GM23338 (cell line): Measurements from ENCODE around the gene PRDX6. TPM values are rescaled to one million over a fixed set of nuclear protein-coding genes. Genes with fewer than 3 reads are reported as not detected.

Source experiments
- ATAC-seq: fragments of 200-7000 bp; cut with Tn5 transposase; 3 replicates; pipeline ENCODE4 v1.9.1; 2020
- DNase-seq: peaks from one replicate; pipeline ENCODE4 v3.0.0-alpha.2; 2015; ENCODE audit warnings: low spot score
- H2AFZ ChIP-seq: fragments of 200-600 bp; sonication (generic); 2 replicates; pipeline ENCODE4 v1.8.0; 2016; ENCODE audit warnings: antibody characterized with exemption, mild to moderate bottlenecking, moderate library complexity
- H3F3A ChIP-seq: fragments of 200-600 bp; sonication (generic); replicated peaks from 2 replicates; pipeline ENCODE4 v1.8.0; 2017; ENCODE audit warnings: antibody characterized with exemption, mixed run types, low read depth
- H3K27ac ChIP-seq: fragments of 200-600 bp; sonication (generic); 2 replicates; pipeline ENCODE4 v1.6.1; 2016; ENCODE audit warnings: low read depth
- H3K27me3 ChIP-seq: fragments of 200-600 bp; sonication (generic); 2 replicates; pipeline ENCODE4 v1.8.0; 2016; ENCODE audit warnings: mild to moderate bottlenecking, mixed run types, moderate library complexity; ENCODE audit not compliant: insufficient read depth
- H3K36me3 ChIP-seq: fragments of 200-600 bp; sonication (generic); 2 replicates; pipeline ENCODE4 v1.8.0; 2016; ENCODE audit warnings: mild to moderate bottlenecking; ENCODE audit not compliant: insufficient read depth
- H3K4me1 ChIP-seq: fragments of 200-600 bp; sonication (generic); 2 replicates; pipeline ENCODE4 v1.8.0; 2016; ENCODE audit warnings: mild to moderate bottlenecking, moderate library complexity; ENCODE audit not compliant: insufficient read depth
- H3K4me2 ChIP-seq: fragments of 200-600 bp; sonication (generic); 2 replicates; pipeline ENCODE4 v1.7.1; 2017; ENCODE audit warnings: mixed run types
- H3K4me3 ChIP-seq: fragments of 200-600 bp; sonication (generic); 2 replicates; pipeline ENCODE4 v1.6.1; 2016; ENCODE audit warnings: mixed run types
- H3K79me2 ChIP-seq: fragments of 200-600 bp; sonication (generic); replicated peaks from 2 replicates; pipeline ENCODE4 v1.8.0; 2017; ENCODE audit warnings: mild to moderate bottlenecking; ENCODE audit not compliant: insufficient read depth
- H3K9me2 ChIP-seq: fragments of 200-600 bp; sonication (generic); 2 replicates; pipeline ENCODE4 v1.8.0; 2017; ENCODE audit not compliant: insufficient read depth
- H4K20me1 ChIP-seq: fragments of 200-600 bp; sonication (generic); replicated peaks from 2 replicates; pipeline ENCODE4 v1.8.0; 2017; ENCODE audit warnings: mild to moderate bottlenecking; ENCODE audit not compliant: insufficient read depth
- H3K27ac Mint-ChIP-seq: 2 replicates; pipeline ENCODE4 v1.8.0; 2020; ENCODE audit warnings: inconsistent platforms, mild to moderate bottlenecking, moderate library complexity, mixed read lengths
- H3K27me3 Mint-ChIP-seq: 3 replicates; pipeline ENCODE4 v1.8.0; 2022; ENCODE audit warnings: low read depth, mild to moderate bottlenecking, moderate library complexity, mixed read lengths, inconsistent platforms; ENCODE audit not compliant: insufficient read depth, poor library complexity
- H3K36me3 Mint-ChIP-seq: 3 replicates; pipeline ENCODE4 v1.8.0; 2021; ENCODE audit warnings: low read depth, mild to moderate bottlenecking, inconsistent platforms, moderate library complexity, mixed read lengths
- H3K4me1 Mint-ChIP-seq: 3 replicates; pipeline ENCODE4 v1.8.0; 2020; ENCODE audit warnings: mild to moderate bottlenecking, inconsistent platforms, mixed read lengths
- H3K4me3 Mint-ChIP-seq: 3 replicates; pipeline ENCODE4 v1.8.0; 2021; ENCODE audit warnings: moderate library complexity, mild to moderate bottlenecking, inconsistent platforms, mixed read lengths
- H3K9me3 Mint-ChIP-seq: 3 replicates; pipeline ENCODE4 v1.8.0; 2020; ENCODE audit warnings: moderate library complexity, mild to moderate bottlenecking, inconsistent platforms, mixed read lengths
- CTCF ChIP-seq, 2 experiments: fragments of 200-600 bp in 1 of 2; sonication (generic) in 1 of 2; conservative IDR thresholded peaks; 2 replicates each; pipeline versions ENCODE4 v1.5.1 to v1.6.1; 2016 to 2017; ENCODE audit warnings: antibody characterized with exemption in 2 of 2, low read depth in 2 of 2, mild to moderate bottlenecking in 2 of 2, moderate library complexity in 1 of 2
- ETS1 ChIP-seq: IDR thresholded peaks from 2 replicates; pipeline ENCODE4 v1.6.1; 2016; ENCODE audit warnings: antibody characterized with exemption
- EZH2 ChIP-seq: fragments of 200-600 bp; sonication (generic); IDR thresholded peaks from one replicate; pipeline ENCODE4 v1.8.0; 2017; ENCODE audit warnings: antibody characterized with exemption, mild to moderate bottlenecking, low read depth; ENCODE audit not compliant: unreplicated experiment
- EZH2phosphoT487 ChIP-seq: fragments of 200-600 bp; sonication (generic); IDR thresholded peaks from one replicate; pipeline ENCODE4 v1.8.1; 2018; ENCODE audit warnings: antibody characterized with exemption; ENCODE audit not compliant: unreplicated experiment
- JUNB ChIP-seq: IDR thresholded peaks from one replicate; pipeline ENCODE4 v1.6.1; 2016; ENCODE audit warnings: antibody characterized with exemption; ENCODE audit not compliant: unreplicated experiment
- NANOG ChIP-seq: IDR thresholded peaks from 2 replicates; pipeline ENCODE4 v1.6.1; 2016; ENCODE audit warnings: antibody characterized with exemption, borderline replicate concordance
- POLR2AphosphoS5 ChIP-seq: IDR thresholded peaks from 2 replicates; pipeline ENCODE4 v1.6.1; 2016; ENCODE audit warnings: antibody characterized with exemption, low read depth
- STAT1 ChIP-seq: IDR thresholded peaks from one replicate; pipeline ENCODE4 v1.6.1; 2016; ENCODE audit warnings: antibody characterized with exemption; ENCODE audit not compliant: unreplicated experiment
- ZNF114 ChIP-seq: fragments of 250-450 bp; sonication (Bioruptor Pico); IDR thresholded peaks from 2 replicates; pipeline ENCODE4 v1.5.0; 2020; ENCODE audit warnings: mild to moderate bottlenecking, moderate library complexity
- ZNF331 ChIP-seq: fragments of 250-450 bp; sonication (Bioruptor Pico); IDR thresholded peaks from 2 replicates; pipeline ENCODE4 v1.5.0; 2020; ENCODE audit warnings: low read depth, mild to moderate bottlenecking, moderate library complexity
- polyA plus RNA-seq: library from polyadenylated mRNA; unstranded; fragments of >200 nt; fragmentation: Nextera tagmentation; extraction: Ambion mirVana; gene quantifications from 2 replicates; pipeline ENCODE4 v1.2.1, GENCODE V29; 2016
- total RNA-seq: library from RNA; depleted of rRNA; stranded (reverse); fragments of >200 nt; shearing (Covaris generic); gene quantifications from 2 replicates; pipeline ENCODE4 v1.2.3, GENCODE V29; 2014
- TF ChIP-seq, protein P1 (sequence below): IDR thresholded peaks from one replicate; pipeline ENCODE4 v1.6.1; 2018; ENCODE audit warnings: antibody characterized with exemption; ENCODE audit not compliant: unreplicated experiment

Gene PRDX6
- total and polyA plus RNA-seq, 2 experiments from 2014 or later = 516 to 746 TPM

GRCh38 chr1:173440430-173440829 lies 36.7 kb upstream of the PRDX6 start (continued):
- TF ChIP-seq CTCF (conservative IDR thresholded peaks at IDR 0.05; ENCODE audit: low read depth in 2 of 2) (no peak), STAT1 (no peak), ETS1 (no peak), POLR2AphosphoS5 (no peak), ZNF114 (CRISPR knock-in tag) (no peak), JUNB (no peak)

- peaks cover 27% of the 10 kb centered on the region for H3K4me1 Mint-ChIP-seq
- no peak overlapping the region for H3K27ac Mint-ChIP-seq
- TF ChIP-seq, protein P1, sequence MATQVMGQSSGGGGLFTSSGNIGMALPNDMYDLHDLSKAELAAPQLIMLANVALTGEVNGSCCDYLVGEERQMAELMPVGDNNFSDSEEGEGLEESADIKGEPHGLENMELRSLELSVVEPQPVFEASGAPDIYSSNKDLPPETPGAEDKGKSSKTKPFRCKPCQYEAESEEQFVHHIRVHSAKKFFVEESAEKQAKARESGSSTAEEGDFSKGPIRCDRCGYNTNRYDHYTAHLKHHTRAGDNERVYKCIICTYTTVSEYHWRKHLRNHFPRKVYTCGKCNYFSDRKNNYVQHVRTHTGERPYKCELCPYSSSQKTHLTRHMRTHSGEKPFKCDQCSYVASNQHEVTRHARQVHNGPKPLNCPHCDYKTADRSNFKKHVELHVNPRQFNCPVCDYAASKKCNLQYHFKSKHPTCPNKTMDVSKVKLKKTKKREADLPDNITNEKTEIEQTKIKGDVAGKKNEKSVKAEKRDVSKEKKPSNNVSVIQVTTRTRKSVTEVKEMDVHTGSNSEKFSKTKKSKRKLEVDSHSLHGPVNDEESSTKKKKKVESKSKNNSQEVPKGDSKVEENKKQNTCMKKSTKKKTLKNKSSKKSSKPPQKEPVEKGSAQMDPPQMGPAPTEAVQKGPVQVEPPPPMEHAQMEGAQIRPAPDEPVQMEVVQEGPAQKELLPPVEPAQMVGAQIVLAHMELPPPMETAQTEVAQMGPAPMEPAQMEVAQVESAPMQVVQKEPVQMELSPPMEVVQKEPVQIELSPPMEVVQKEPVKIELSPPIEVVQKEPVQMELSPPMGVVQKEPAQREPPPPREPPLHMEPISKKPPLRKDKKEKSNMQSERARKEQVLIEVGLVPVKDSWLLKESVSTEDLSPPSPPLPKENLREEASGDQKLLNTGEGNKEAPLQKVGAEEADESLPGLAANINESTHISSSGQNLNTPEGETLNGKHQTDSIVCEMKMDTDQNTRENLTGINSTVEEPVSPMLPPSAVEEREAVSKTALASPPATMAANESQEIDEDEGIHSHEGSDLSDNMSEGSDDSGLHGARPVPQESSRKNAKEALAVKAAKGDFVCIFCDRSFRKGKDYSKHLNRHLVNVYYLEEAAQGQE = no peak
- peaks cover 38% of the 10 kb centered on the region for H3K79me2 ChIP-seq
- H3F3A ChIP-seq = 0 out of 2 replicates have a peak, but pooled peaks cover 6% of the 10 kb centered on the region
- peak overlapping the region; percentile 73 for H3K27ac ChIP-seq
- peaks cover 36% of the 10 kb centered on the region for H3K4me1 ChIP-seq
- H3K36me3 Mint-ChIP-seq = peaks cover 56% of the 10 kb centered on the region
- H3K36me3 ChIP-seq = peaks cover 15% of the 10 kb centered on the region
- ATAC-seq (no peak), DNase-seq (no peak)
- peak overlapping the region; percentile 22; the same call in 1 of the 2 replicates for H3K4me2 ChIP-seq
- H2AFZ ChIP-seq = no peak overlapping the region
- H3K4me3 ChIP-seq = no peak overlapping the region
- H3K4me3 Mint-ChIP-seq = no peak overlapping the region
- H3K27me3 Mint-ChIP-seq = peaks cover 3% of the 10 kb centered on the region
- no peaks in the 10 kb centered on the region; the same call in 1 of the 2 replicates for H3K9me2 ChIP-seq
- no peaks in the 10 kb centered on the region for H4K20me1 ChIP-seq
- peaks cover 33% of the 10 kb centered on the region for H3K9me3 Mint-ChIP-seq
- no peaks in the 10 kb centered on the region for H3K27me3 ChIP-seq
These were observed 32.4 kb upstream of the PRDX6 start for GRCh38 chr1:173444757-173445156.

DNA sequence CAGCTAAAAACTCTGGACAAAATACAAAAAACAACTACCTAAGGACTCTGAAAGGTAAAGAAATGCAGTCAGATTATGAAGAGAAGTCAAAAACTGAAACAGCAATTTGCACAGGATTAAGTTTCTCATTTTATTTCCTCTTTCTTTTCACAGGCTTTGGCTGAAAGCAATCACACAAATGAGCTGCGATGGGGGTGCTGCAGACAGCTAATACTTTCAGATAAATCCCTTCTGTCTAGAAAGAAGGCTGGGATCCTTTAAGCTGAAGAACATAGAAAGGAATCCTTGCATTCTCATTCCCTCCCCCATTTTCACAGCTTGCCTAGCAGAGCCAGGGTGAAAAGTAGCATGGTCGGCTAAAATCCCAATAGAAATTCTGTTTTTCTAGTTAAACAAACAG lies 32.0 kb upstream of the PRDX6 start:
- ATAC-seq (no peak), DNase-seq (no peak)
- Histone ChIP-seq H3K36me3 (peaks cover 15% of the 10 kb centered on the region), H3F3A (0 out of 2 replicates have a peak, but pooled peaks cover 6% of the 10 kb centered on the region), H3K27me3 (no peaks in the 10 kb centered on the region), H3K4me2 (peak overlapping the region; percentile 31; the same call in 1 of the 2 replicates), H3K9me2 (no peaks in the 10 kb centered on the region; the same call in 1 of the 2 replicates), H3K4me1 (peaks cover 39% of the 10 kb centered on the region), H3K27ac (peak overlapping the region; percentile 73), H3K4me3 (no peak overlapping the region), H2AFZ (no peak overlapping the region), H4K20me1 (no peaks in the 10 kb centered on the region), H3K79me2 (peaks cover 38% of the 10 kb centered on the region)
- Mint-ChIP-seq H3K27ac (no peak overlapping the region), H3K9me3 (peaks cover 33% of the 10 kb centered on the region), H3K4me1 (peaks cover 29% of the 10 kb centered on the region), H3K27me3 (peaks cover 3% of the 10 kb centered on the region), H3K36me3 (peaks cover 56% of the 10 kb centered on the region), H3K4me3 (no peak overlapping the region)
- TF ChIP-seq EZH2phosphoT487 (no peak), NANOG (no peak), STAT1 (no peak), EZH2 (no peak), ETS1 (no peak), POLR2AphosphoS5 (no peak), ZNF331 (CRISPR knock-in tag) (no peak)
- TF ChIP-seq, protein P1 = no peak
